ENCODE data around the gene FH. TPM values are rescaled to one million over a fixed set of nuclear protein-coding genes. Genes with fewer than 3 reads are reported as not detected.

The FH gene
- total RNA-seq, 2 experiments from 2014 or later, result 95.2 to 95.6 TPM

DNA sequence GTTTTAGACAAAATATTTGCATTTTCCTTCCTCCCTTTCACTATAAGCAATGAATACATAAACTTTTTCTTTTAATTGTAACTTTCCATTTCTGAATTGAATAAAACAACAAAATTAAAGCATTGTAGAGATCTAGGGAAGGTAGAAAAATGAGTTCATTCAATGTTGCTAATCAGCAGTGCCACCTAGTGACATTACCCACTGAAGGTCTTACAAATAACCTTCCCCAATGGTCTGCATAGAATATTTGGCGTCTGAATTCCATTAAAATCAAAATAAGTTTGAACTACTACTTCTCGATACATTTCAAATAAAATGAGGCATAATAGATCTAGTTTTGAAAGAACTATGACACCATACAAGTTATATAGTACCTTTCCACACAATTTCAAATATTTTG, 19.6 kb downstream of the FH start:
- H3K27ac Mint-ChIP-seq, result no peak overlapping the region
- H3K4me1 Mint-ChIP-seq (ENCODE audit: low read depth), result peaks cover 10% of the 10 kb centered on the region
- intact Hi-C loops (cut with micrococcal nuclease), result no loop called here
- H3K4me3 Mint-ChIP-seq, result no peak overlapping the region
- ATAC-seq, result no peak
- no peaks in the 10 kb centered on the region for H3K27me3 Mint-ChIP-seq
- peaks cover 54% of the 10 kb centered on the region for H3K36me3 Mint-ChIP-seq (ENCODE audit: low read depth)
- CTCF ChIA-PET, result interaction anchor here (1.6 kb wide), 1 partner anchor 9 kb away, joined by 6 read pairs; no protein-coding TSS in a partner anchor
- DNase-seq, result peak; percentile 9
- TF ChIP-seq, protein P1, sequence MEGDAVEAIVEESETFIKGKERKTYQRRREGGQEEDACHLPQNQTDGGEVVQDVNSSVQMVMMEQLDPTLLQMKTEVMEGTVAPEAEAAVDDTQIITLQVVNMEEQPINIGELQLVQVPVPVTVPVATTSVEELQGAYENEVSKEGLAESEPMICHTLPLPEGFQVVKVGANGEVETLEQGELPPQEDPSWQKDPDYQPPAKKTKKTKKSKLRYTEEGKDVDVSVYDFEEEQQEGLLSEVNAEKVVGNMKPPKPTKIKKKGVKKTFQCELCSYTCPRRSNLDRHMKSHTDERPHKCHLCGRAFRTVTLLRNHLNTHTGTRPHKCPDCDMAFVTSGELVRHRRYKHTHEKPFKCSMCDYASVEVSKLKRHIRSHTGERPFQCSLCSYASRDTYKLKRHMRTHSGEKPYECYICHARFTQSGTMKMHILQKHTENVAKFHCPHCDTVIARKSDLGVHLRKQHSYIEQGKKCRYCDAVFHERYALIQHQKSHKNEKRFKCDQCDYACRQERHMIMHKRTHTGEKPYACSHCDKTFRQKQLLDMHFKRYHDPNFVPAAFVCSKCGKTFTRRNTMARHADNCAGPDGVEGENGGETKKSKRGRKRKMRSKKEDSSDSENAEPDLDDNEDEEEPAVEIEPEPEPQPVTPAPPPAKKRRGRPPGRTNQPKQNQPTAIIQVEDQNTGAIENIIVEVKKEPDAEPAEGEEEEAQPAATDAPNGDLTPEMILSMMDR (IDR thresholded peaks at IDR 0.05), result peak; percentile 31
- POLR2A ChIA-PET, result interaction anchor here (0.6 kb wide), 1 partner anchor 308 kb away, joined by 3 read pairs; no protein-coding TSS in a partner anchor
- H3K9me3 Mint-ChIP-seq, result no peaks in the 10 kb centered on the region

DNA sequence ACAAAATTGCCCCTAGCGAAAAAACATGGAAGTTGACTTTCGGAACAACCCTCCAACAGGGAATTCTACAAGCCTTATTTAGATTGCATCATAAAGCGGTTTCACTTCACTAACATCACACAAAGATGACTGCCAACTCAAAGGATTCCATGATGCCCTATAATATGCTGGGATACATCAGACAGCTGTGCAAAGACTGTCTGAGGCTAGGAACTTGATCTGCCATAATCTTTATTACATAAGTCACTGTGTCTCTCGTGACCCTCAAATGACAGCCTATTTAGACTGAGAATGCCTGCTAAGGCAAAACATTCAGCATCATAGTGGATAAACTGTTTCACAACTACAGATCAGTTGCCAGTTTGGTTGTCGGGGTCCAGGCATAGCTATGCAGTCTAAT, 23.8 kb downstream of the FH start:
- Mint-ChIP-seq H3K9me3 (no peaks in the 10 kb centered on the region), H3K4me1 (ENCODE audit: low read depth) (no peaks in the 10 kb centered on the region), H3K4me3 (no peak overlapping the region), H3K36me3 (ENCODE audit: low read depth) (peaks cover 42% of the 10 kb centered on the region), H3K27me3 (no peaks in the 10 kb centered on the region), H3K27ac (no peak overlapping the region)
- TF ChIP-seq, protein P1 (IDR thresholded peaks at IDR 0.05), result no peak
- intact Hi-C loops (cut with micrococcal nuclease), result no loop called here
- ATAC-seq, result no peak
- ChIA-PET CTCF (no interaction called here), POLR2A (interaction anchor here (0.6 kb wide), 1 partner anchor 179 kb away, joined by 3 read pairs; no protein-coding TSS in a partner anchor)
- no peak for DNase-seq

DNA sequence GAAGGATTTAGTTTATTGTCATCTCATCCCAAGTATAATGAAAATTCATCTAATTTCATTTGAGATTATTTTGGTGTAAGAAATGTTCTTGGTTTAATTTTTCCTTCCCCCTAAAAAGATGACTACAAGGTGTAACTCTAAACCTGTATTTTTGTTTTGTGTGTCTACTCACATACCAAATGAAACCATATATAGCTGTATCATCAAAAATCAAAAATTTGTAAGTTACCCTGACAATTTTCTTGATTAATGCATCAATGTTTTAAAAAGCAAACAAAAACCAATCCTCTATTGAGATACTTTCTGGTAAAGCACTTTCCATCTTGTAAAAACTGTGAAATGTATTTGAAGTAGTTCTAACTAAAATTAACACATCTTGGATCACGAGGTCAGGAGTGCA, 30.8 kb downstream of the FH start:
- CTCF ChIA-PET, result no interaction called here
- H3K27ac Mint-ChIP-seq, result no peak overlapping the region
- no peak overlapping the region for H3K4me3 Mint-ChIP-seq
- no peaks in the 10 kb centered on the region for H3K27me3 Mint-ChIP-seq
- TF ChIP-seq, protein P1 (IDR thresholded peaks at IDR 0.05), result no peak
- peaks cover 3% of the 10 kb centered on the region for H3K36me3 Mint-ChIP-seq (ENCODE audit: low read depth)
- no peak for DNase-seq
- H3K9me3 Mint-ChIP-seq, result no peaks in the 10 kb centered on the region
- POLR2A ChIA-PET, result no interaction called here
- H3K4me1 Mint-ChIP-seq (ENCODE audit: low read depth), result peaks cover 3% of the 10 kb centered on the region
- intact Hi-C loops (cut with micrococcal nuclease), result no loop called here
- ATAC-seq, result no peak

DNA sequence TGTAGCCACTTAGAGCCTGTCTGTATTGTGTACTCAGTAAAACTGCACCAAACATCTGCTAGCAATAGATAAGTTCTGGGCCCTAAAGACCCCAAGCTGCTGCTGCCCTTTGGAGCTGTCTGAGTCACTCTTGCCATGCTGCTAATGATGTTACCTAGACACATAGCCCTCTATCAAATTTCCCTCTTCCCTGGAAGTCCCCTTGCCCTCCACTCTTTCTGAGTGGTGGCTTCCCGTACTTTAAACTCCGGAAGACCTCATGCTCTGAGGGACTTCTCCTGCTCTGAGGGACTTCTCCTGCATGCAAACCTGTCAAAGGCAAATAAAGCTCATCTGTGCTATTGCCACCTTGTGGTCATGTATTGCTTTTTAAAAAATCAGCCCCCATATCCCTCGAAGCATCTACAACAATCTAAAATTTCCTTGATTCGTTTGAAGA, 34.0 kb downstream of the FH start:
- Mint-ChIP-seq H3K27ac (no peak overlapping the region), H3K36me3 (ENCODE audit: low read depth) (no peaks in the 10 kb centered on the region), H3K4me1 (ENCODE audit: low read depth) (peaks cover 3% of the 10 kb centered on the region), H3K4me3 (no peak overlapping the region), H3K27me3 (peaks cover 5% of the 10 kb centered on the region), H3K9me3 (no peaks in the 10 kb centered on the region)
- ATAC-seq, result peak; percentile 49
- peak; percentile 11 for DNase-seq
- TF ChIP-seq, protein P1 (IDR thresholded peaks at IDR 0.05), result peak; percentile 46
- ChIA-PET POLR2A (no interaction called here), CTCF (interaction anchor here (0.9 to 1.5 kb wide), 5 partner anchors 12 to 597 kb away, joined by 3 to 5 read pairs (median 3); no protein-coding TSS in a partner anchor)
- intact Hi-C loops (cut with micrococcal nuclease), result no loop called here

DNA sequence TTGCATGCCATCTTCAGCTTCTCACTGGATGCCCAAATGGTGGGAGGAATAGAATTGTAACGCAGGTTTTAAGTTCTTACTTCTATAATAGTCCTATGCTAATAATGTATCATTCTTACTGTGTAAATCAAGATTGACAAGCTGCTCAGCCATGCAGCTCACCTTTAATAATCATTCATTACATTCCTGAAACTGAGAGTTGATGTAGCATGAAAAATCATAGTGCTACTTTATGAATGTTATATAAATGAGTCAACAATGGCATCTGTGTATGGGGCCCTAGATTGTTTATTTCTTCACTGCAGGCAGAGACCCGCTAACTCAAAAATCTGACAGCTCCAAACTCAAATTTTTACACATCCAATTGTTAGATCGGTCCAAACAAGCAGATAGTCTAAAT, 34.4 kb downstream of the FH start:
- TF ChIP-seq, protein P1 (IDR thresholded peaks at IDR 0.05), result no peak
- CTCF ChIA-PET, result interaction anchor here (0.9 to 1.5 kb wide), 5 partner anchors 11 to 597 kb away, joined by 3 to 5 read pairs (median 3); no protein-coding TSS in a partner anchor
- H3K4me1 Mint-ChIP-seq (ENCODE audit: low read depth), result peaks cover 3% of the 10 kb centered on the region
- no peak overlapping the region for H3K27ac Mint-ChIP-seq
- H3K4me3 Mint-ChIP-seq, result no peak overlapping the region
- DNase-seq (no peak), ATAC-seq (peak; percentile 20)
- H3K36me3 Mint-ChIP-seq (ENCODE audit: low read depth), result no peaks in the 10 kb centered on the region
- intact Hi-C loops (cut with micrococcal nuclease), result no loop called here
- H3K27me3 Mint-ChIP-seq, result peaks cover 7% of the 10 kb centered on the region
- POLR2A ChIA-PET, result interaction anchor here (0.6 kb wide), 1 partner anchor 168 kb away, joined by 4 read pairs; no protein-coding TSS in a partner anchor
- H3K9me3 Mint-ChIP-seq, result no peaks in the 10 kb centered on the region
